ENCODE measurements around the gene LDLRAP1.

Gene LDLRAP1

GRCh38 chr1:25616987-25617624, 73.7 kb downstream of the LDLRAP1 start:
- no peak overlapping the region for H3K9ac ChIP-seq (ENCODE audit: low read length)
- H3K4me1 ChIP-seq (ENCODE audit: insufficient read depth, low read length), result peaks cover 49% of the 10 kb centered on the region
- H3K27ac ChIP-seq (ENCODE audit: low read depth, low read length), result peak overlapping the region; percentile 78
- peak overlapping the region; percentile 64 to 98 for H3K4me3 ChIP-seq (ENCODE audit: low read depth in 1 of 2, low read length in 2 of 2)
- no peaks in the 10 kb centered on the region for H3K9me3 ChIP-seq (ENCODE audit: low read length)
- H3K27me3 ChIP-seq (ENCODE audit: control insufficient read depth in 1 of 2, insufficient read depth in 2 of 2, low read length in 2 of 2), result no peaks in the 10 kb centered on the region
- no peaks in the 10 kb centered on the region for H3K36me3 ChIP-seq (ENCODE audit: insufficient read depth, low read length)

DNA sequence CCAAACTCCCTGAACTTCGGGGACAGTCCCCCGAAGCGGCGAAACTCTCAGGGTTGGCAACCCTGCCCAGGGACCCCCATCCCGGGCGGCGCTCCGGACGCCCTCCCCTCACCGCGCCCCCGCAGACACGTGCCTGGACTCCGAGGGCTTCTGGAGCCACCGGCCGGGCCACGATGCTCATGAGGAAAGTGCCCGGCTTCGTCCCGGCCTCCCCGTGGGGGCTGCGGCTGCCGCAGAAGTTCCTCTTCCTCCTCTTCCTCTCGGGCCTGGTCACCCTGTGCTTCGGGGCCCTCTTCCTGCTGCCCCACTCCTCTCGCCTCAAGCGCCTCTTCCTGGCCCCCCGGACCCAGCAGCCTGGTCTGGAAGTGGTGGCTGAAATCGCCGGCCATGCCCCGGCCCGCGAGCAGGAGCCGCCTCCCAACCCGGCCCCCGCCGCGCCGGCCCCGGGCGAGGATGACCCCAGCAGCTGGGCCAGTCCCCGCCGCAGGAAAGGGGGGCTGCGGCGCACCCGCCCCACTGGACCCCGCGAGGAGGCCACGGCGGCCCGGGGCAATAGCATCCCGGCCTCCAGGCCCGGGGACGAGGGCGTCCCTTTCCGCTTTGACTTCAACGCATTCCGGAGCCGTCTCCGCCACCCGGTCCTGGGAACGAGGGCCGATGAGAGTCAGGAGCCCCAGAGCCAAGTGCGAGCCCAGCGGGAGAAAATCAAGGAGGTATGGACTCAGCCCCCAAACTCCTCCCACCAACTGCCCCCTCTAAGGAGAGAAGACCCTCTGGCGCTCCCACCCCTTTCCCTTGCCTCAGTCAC, 74.4 kb downstream of the LDLRAP1 start:
- H3K36me3 ChIP-seq (ENCODE audit: insufficient read depth, low read length), result no peaks in the 10 kb centered on the region
- peak overlapping the region; percentile 64 to 78 for H3K4me3 ChIP-seq (ENCODE audit: low read depth in 1 of 2, low read length in 2 of 2)
- peak overlapping the region; percentile 46 for H3K9ac ChIP-seq (ENCODE audit: low read length)
- no peaks in the 10 kb centered on the region for H3K9me3 ChIP-seq (ENCODE audit: low read length)
- peak overlapping the region; percentile 41 for H3K27ac ChIP-seq (ENCODE audit: low read depth, low read length)
- H3K4me1 ChIP-seq (ENCODE audit: insufficient read depth, low read length), result peaks cover 56% of the 10 kb centered on the region
- H3K27me3 ChIP-seq (ENCODE audit: control insufficient read depth in 1 of 2, insufficient read depth in 2 of 2, low read length in 2 of 2), result no peaks in the 10 kb centered on the region

DNA sequence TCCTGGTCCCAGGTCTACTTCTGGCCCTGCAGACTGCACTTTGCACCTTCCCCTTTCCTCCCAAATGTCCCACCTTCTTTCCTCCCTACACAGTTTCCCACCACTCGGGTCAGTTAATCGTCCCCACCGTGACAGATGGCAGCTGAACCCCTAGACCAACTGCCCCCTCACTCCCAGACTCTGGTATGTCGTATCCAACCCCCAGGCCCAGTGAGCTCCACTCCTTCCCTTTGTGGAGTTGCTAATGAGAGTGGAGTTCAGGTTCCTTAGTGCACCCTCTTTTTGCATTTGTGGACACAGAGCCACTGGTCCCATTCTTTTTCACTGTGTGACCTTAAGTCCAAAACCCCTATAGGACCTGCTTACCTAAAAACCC, 75.0 kb downstream of the LDLRAP1 start:
- Histone ChIP-seq H3K27me3 (ENCODE audit: control insufficient read depth in 1 of 2, insufficient read depth in 2 of 2, low read length in 2 of 2) (no peaks in the 10 kb centered on the region), H3K4me3 (ENCODE audit: low read depth in 1 of 2, low read length in 2 of 2) (peak overlapping the region; percentile 64 to 78), H3K9ac (ENCODE audit: low read length) (peak overlapping the region; percentile 46), H3K4me1 (ENCODE audit: insufficient read depth, low read length) (peaks cover 61% of the 10 kb centered on the region), H3K36me3 (ENCODE audit: insufficient read depth, low read length) (no peaks in the 10 kb centered on the region), H3K9me3 (ENCODE audit: low read length) (no peaks in the 10 kb centered on the region), H3K27ac (ENCODE audit: low read depth, low read length) (peak overlapping the region; percentile 41)
